HG03175 (cell line): ENCODE measurements around the gene SLC30A1.

ENCODE experiments used
- ATAC-seq: cut with Tn5 transposase; IDR thresholded peaks from one replicate; pipeline ENCODE4 v1.9.1; 2021; ENCODE audit warnings: mild to moderate bottlenecking, moderate library complexity; ENCODE audit not compliant: unreplicated experiment

The SLC30A1 gene

GRCh38 chr1:211527888-211528287 lies 51.1 kb downstream of the SLC30A1 start:
- no peak for ATAC-seq

GRCh38 chr1:211527006-211527405 lies 52.0 kb downstream of the SLC30A1 start:
- no peak for ATAC-seq

- no peak for ATAC-seq
Observed at GRCh38 chr1:211526101-211526500, 52.9 kb downstream of the SLC30A1 start.

GRCh38 chr1:211525101-211525676 lies 53.8 kb downstream of the SLC30A1 start:
- ATAC-seq = no peak

- no peak for ATAC-seq
Observed at GRCh38 chr1:211524521-211524920, 54.4 kb downstream of the SLC30A1 start.

- ATAC-seq = no peak
Observed at GRCh38 chr1:211522804-211523203, 56.2 kb downstream of the SLC30A1 start.
